ENCODE data around the gene IL12B. TPM values are rescaled to one million over a fixed set of nuclear protein-coding genes. Genes with fewer than 3 reads are reported as not detected.
"Not testable (repeated sequence)": the region's sequence is repeated elsewhere in the genome, so short reads cannot be mapped to it uniquely, and the experiment has no call there.

The IL12B gene
- total RNA-seq, 1 experiment from 2014 or later: not detected

GRCh38 chr5:159269723-159270122, 60.6 kb downstream of the IL12B start:
- H3K9me3 ChIP-seq: no peaks in the 10 kb centered on the region
- no peak overlapping the region for H3K4me3 Mint-ChIP-seq (ENCODE audit: unreplicated experiment)
- TF ChIP-seq CTCF (IDR thresholded peaks at IDR 0.05; ENCODE audit: insufficient read depth in 1 of 2, low read depth in 1 of 2, low read length in 1 of 2, severe bottlenecking in 1 of 2, unreplicated experiment in 1 of 2): no peak
- intact Hi-C loops (cut with micrococcal nuclease; ENCODE audit: unreplicated experiment): no loop called here
- no peaks in the 10 kb centered on the region for H3K36me3 ChIP-seq (ENCODE audit: control insufficient read depth, insufficient read depth, low read length)
- ChIA-PET CTCF (no interaction called here), POLR2A (no interaction called here)
- no peaks in the 10 kb centered on the region for H3K27me3 ChIP-seq (replicated peaks; ENCODE audit: control insufficient read depth, insufficient read depth, low read length)
- H3K36me3 Mint-ChIP-seq (ENCODE audit: insufficient read depth, unreplicated experiment): peaks cover 16% of the 10 kb centered on the region
- H3K27me3 Mint-ChIP-seq (ENCODE audit: insufficient read depth, unreplicated experiment): no peaks in the 10 kb centered on the region
- no peak for DNase-seq
- no TSS peak for BruUV-seq (replicated peaks)
- H3K4me3 ChIP-seq (ENCODE audit: low read depth, low read length): no peak overlapping the region
- no peaks in the 10 kb centered on the region for H3K4me1 ChIP-seq
- no peaks in the 10 kb centered on the region for H3K4me1 Mint-ChIP-seq (ENCODE audit: low read depth, unreplicated experiment)
- H3K27ac Mint-ChIP-seq (ENCODE audit: unreplicated experiment): no peak overlapping the region
- no peaks in the 10 kb centered on the region for H3K9me3 Mint-ChIP-seq (ENCODE audit: unreplicated experiment)

GRCh38 chr5:159266764-159267163, 63.5 kb downstream of the IL12B start:
- POLR2A ChIA-PET; H3K36me3 ChIP-seq (ENCODE audit: control insufficient read depth, insufficient read depth, low read length); H3K27me3 Mint-ChIP-seq (ENCODE audit: insufficient read depth, unreplicated experiment); intact Hi-C loops (cut with micrococcal nuclease; ENCODE audit: unreplicated experiment); H3K9me3 ChIP-seq; H3K27ac Mint-ChIP-seq (ENCODE audit: unreplicated experiment); H3K27me3 ChIP-seq (replicated peaks; ENCODE audit: control insufficient read depth, insufficient read depth, low read length); DNase-seq; H3K4me3 Mint-ChIP-seq (ENCODE audit: unreplicated experiment); H3K36me3 Mint-ChIP-seq (ENCODE audit: insufficient read depth, unreplicated experiment); H3K4me3 ChIP-seq (ENCODE audit: low read depth, low read length); CTCF ChIA-PET; H3K9me3 Mint-ChIP-seq (ENCODE audit: unreplicated experiment); BruUV-seq (replicated peaks): not testable (repeated sequence)
- peaks cover 12% of the 10 kb centered on the region; the same call in 1 of the 2 replicates for H3K4me1 ChIP-seq
- H3K4me1 Mint-ChIP-seq (ENCODE audit: low read depth, unreplicated experiment): peaks cover 11% of the 10 kb centered on the region

Other genes with a start within 250 kb of the IL12B start
- gene EBF1, start 230.6 kb downstream of the IL12B start, total RNA-seq (2022): not detected in 2 replicates
- gene RNF145, start 120.9 kb downstream of the IL12B start, total RNA-seq (2022): 28.3 and 38.7 TPM in 2 replicates
- gene UBLCP1, start 67.2 kb downstream of the IL12B start, total RNA-seq (2022): 23.0 and 23.2 TPM in 2 replicates

All from Caco-2 (cell line).